NCI-H2171 treated with DMSO at 0.1 percent for 48 hours (cell line): ENCODE measurements around the gene SKP2.

Source experiments
- DNase-seq: peaks from one replicate; lab custom pipeline; 2025; lab: John Stamatoyannopoulos, UW

Gene SKP2

DNA sequence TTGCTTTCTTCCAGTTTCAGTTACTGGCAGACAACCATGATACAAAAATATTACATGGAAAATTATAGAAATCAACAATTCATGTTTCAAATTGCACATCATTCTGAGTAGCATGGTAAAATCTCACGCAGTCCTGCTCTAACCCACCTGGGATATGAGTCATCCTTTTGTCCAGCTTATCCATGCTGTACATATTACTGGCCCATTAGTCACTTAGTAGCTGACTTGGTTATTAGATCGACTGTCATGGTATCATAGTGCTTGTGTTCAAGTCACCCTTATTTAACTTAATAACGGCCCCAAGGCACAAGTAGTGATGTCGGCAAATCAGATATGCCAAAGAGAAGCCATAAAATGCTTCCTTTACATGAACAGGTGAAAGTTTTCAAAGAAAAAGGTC lies 48.6 kb downstream of the SKP2 start:
- DNase-seq = no peak

DNA sequence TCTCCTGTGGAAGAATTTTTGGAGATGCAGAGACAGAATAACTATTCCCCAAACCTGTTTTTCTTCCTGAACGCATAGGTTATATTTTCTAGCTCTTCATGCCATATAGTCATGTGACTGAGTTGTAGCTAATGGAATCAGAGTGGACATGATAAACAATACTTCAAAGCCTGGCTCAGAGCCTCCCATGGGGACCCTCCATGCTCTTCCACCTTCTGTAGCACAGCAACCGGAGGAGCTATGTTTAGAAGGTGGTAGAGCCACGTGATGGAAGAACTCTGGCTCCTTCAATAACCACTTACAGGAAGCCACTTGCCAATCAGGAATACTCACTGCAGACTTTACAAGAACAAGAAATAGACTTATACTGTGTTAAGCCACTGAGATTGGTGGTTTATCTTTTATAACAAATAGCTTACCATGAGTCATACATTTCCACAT lies 50.6 kb downstream of the SKP2 start:
- peak; percentile 75 for DNase-seq

DNA sequence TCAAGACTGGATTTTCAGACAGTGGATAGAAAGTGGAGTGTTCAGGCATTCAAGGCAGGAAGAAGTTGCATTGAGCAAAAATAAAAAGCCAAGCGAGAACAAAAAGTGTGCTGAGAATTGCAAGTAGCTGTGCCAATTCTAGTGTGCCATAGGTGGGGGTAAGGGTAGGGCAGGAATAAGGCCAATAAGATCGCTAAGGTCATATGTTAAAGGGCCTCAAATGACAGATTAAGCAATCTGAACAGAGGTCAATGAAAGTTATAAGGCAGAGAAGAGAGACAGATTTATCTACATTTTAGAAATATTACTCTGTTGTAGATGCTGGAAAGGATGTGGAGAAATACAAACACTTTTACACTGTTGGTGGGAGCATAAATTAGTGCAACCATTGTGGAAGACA lies 53.4 kb downstream of the SKP2 start:
- no peak for DNase-seq

DNA sequence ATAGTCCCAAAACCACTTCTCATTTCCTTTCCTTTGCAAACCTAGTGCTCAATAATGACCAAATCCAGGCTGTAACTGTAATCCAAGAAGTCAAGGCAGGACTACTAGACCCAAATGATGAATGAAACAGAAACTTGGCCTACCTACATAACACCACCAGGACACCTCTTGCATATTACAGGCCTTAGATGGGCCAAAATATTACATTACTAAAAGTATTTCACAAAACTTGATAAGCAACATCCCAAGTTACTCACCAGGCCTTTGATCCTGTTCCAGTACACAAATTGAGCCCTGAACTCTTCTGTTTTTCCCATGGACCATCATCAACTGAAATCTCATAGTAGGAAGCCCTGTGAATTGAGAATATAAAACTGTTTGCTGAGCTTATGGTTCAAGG lies 55.0 kb downstream of the SKP2 start:
- DNase-seq = no peak

DNA sequence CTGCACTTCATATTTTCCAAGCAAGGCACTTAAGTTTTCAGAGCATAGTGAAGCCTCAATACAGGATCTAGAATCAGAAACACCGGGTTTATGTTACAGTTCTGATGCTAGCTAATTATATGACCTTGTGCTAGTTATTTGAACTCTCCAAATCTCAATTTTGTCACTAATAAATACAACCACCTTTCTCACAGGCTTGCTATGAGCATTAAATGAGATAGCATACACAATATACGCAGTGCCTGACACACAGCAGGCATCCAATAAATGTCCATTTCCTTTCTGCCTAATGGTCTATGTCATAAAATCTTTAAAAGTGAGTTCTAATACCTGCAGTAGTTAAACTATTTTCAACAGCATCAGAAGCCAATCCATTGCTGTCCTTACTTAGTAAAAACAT lies 56.9 kb downstream of the SKP2 start:
- no peak for DNase-seq

DNA sequence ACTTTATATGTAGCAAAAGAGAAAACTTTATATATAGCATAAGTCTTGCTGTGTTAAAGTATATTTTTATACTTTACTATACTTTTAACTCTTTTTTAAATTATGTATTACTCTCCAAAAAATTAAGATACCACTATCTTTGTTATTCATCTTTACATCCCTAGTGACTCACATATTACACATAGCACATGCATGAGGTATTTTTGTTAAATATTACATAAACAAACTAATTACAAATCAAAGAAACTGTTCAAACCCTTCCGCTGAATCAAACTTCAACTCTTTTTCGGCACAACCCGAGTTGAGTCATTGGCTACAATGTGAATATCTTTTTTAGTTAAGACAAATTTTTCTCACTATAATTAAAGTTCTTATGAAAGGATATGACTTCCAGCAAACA lies 57.8 kb downstream of the SKP2 start:
- no peak for DNase-seq

DNA sequence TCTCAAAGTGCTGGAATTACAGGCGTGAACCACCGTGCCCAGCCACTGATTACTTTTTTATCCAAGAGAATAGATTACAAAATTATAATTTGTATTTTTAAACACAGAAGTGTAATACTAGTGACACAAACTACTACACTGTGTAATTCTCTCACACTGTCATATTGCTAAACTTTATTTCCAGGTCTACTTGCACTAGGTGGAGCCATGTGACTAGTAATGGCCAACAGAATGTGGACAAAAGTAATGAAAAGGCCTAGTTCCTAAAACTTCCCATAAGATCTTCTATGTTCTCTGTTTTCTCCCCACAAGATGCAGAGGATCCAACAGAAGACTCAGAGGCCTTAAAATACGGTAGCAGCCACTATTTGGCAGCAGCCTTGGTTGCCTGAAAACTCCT lies 62.5 kb downstream of the SKP2 start:
- no peak for DNase-seq

DNA sequence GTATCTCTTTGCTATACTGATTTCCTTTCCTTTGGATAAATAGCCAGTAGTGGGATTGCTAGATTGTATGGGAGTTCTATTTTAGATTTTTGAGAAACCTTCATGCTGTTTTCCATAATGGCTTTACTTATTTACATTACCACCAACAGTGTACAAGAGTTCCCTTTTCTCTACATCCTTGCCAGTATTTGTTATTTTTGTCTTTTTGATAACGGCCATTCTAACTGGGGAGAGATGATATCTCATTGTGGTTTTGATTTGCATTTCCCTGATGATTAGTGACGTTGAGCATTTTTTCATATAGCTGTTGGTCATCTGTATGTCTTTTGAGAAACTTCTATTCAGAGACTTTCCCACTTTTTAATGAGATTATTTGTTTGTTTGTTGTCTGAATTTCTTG lies 64.0 kb downstream of the SKP2 start:
- DNase-seq = no peak

DNA sequence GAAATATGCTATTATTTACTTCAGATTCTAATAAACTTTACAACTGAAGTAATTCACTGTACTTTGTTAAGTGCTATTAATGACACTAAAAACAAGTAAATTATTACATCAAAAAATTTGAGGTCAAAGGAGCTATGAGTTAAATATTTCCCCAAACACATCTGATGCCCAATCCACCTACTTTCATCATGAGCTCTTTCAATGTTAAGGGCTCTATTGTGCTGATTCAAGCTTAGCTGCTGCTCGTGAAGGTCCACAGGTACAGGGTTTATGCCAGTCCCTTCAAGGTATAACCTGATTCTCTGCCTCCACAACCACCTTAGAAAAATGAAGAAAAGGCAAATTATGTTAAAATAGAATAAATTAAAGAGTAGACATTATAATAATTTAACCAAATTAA lies 65.7 kb downstream of the SKP2 start:
- no peak for DNase-seq

DNA sequence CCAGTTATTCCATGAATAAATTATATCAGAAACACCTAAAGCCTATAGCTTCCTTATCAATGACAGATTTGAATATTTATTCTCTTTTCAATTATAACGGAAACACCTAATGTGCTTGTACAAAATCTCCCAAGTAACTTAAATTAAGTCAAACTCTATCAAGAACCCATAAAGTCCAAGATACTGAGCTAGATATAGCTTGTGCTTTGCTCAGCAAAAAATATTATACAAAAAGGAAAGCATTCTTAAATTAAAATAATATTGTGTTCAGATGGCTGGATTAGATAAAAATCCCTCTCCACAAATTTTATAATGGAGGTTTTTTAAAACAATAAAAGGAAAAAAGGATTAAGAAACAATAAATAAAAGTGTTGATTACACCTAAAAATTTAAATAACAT lies 66.1 kb downstream of the SKP2 start:
- DNase-seq = no peak

DNA sequence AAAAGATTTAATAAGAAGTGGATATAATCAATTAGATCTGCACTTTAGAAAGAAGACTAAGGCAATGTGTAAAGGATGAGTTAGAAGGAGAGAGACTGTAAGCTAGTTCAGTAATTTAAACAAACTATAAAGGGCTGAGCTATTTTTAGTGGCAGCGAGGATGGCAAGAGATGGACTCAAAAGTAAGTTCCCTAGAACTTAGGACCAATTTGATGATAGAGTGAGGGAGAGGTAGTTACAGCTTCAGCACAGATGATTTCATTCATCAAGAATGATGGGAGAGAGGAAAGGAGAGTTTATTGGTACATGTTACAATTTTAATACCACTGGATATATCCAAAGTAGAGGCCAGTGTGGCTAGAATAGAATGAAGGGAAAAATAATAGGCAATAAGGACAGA lies 70.7 kb downstream of the SKP2 start:
- DNase-seq = no peak

DNA sequence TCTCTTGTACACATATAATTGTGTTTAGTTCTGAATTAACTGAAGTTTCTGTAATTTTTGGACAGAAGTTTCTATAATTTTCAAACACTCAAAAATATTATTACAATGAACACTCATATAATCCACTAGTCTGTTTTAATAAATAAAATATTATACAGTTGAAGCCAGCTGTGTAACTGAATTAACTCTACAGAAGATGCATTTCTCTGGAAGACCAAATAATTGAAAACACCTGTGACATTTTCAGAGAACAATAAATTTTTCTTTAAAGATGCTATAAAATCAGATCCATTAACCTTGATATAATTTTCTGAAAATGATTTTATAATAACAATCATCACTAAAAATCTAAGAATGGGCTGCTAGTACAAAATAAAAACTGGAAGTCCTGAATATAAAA lies 75.1 kb downstream of the SKP2 start:
- DNase-seq = no peak

DNA sequence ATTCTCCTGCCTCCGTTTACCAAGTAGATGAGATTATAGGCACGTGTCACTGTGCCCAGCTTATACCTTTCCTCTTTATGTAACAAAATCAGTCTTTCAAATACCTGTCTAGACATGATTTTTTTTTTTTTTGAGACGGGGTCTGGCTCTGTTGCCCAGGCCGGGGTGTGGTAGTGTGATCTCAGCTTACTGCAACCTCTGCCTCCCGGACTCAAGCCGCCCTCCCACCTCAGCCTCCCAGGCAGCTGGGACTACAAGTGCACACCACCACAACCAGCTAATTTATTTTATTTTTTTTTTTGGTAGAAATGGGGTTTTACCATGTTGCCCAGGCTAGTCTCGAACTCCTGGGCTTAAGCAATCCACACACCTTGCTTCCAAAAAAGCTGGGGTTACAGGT lies 76.6 kb downstream of the SKP2 start:
- DNase-seq = no peak

DNA sequence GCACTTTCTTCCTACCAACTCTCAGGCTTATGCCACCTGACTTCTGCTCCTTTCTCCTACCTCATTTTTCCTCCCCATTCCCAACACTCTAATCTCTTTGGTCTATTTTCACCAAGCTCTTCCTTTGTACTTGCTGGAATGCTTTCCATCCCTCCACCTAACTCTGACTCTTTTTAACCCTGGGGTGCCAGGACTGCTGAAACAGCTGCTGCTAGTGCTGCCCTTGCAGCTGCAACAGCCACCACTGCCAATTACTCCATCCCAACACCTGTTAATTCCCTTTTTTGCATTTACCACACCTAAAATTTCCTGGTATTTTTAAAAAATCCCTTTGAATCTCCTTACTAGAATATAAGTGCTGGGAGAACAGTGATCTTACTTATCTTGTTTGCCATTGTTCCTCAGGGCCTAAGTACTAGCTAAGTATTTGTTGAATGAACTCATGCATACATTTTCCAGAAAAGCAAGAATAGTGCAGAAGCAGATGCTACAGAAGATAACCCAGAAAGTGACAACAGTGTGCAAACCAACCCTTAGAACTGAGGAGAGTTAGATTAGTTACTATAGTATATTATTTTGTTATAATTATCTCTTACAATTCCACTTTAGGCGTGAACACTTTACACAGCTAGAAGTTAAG lies 78.4 kb downstream of the SKP2 start:
- no peak for DNase-seq

DNA sequence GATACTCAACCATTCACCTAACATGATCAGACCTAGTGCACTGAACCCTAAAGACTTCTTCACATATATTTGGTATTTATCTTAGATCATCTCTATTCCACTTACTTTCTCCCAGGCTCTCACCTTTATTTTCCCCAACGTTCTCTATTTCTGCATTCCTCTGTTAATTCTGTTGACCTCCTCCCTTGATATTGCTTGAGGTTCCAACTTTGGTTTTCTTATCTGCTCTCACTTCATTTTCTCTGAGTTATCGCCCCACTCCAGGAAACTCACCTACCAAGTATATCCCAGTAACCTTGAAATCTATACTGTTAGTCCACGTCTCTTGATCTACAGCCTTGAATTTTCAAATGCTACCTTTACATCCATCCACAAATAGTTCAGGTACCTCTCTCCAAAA lies 80.6 kb downstream of the SKP2 start:
- no peak for DNase-seq
